GM12878 (cell line): ENCODE measurements around the gene TAS2R41. TPM values are rescaled to one million over a fixed set of nuclear protein-coding genes. Genes with fewer than 3 reads are reported as not detected.

ENCODE experiments used
- ATAC-seq: fragments of 200-7000 bp; cut with Tn5 transposase; 3 replicates; pipeline ENCODE4 v1.9.1; 2020; ENCODE audit warnings: mild to moderate bottlenecking, moderate library complexity
- BruUV-seq: library from RNA; stranded (reverse); fragments of 400-500 nt; replicated peaks from 2 replicates; lab custom pipeline; 2021; lab: Mats Ljungman, UMichigan
- CTCF ChIA-PET: fragments of 300-600 bp; sonication (Branson Sonifier 250); formaldehyde crosslinking; extraction: SDS; loops from one replicate; lab custom pipeline; 2021; ENCODE audit warnings: inconsistent platforms; lab: Yijun Ruan, JAX
- POLR2A ChIA-PET: fragments of 350-600 bp; formaldehyde crosslinking; extraction: SDS; loops from one replicate; lab custom pipeline; 2021; ENCODE audit warnings: inconsistent platforms; lab: Charles Lee
- RAD21 ChIA-PET: fragments of 300-600 bp; sonication (Branson Sonifier 250); formaldehyde crosslinking; loops from one replicate; lab custom pipeline; 2023; ENCODE audit warnings: antibody characterized with exemption; ENCODE audit not compliant: unreplicated experiment; lab: Charles Lee
- SMC1A ChIA-PET: fragments of 300-600 bp; sonication (Branson Sonifier 250); formaldehyde crosslinking; loops from one replicate; lab custom pipeline; 2023; ENCODE audit not compliant: unreplicated experiment, uncharacterized antibody; lab: Charles Lee
- DNase-seq: peaks from one replicate; pipeline ENCODE4 v3.0.0-alpha.2; 2011; ENCODE audit warnings: low read depth, low spot score
- FAIRE-seq: peaks from 3 replicates; lab custom pipeline; 2011; peaks lifted over from hg19 to GRCh38; lab: Jason Lieb, UNC
- H2AFZ ChIP-seq: 2 replicates; pipeline ENCODE4 v1.6.0; 2011; ENCODE audit warnings: low read depth, low read length, control low read depth; ENCODE audit not compliant: control insufficient read depth
- H3K27ac ChIP-seq: 2 replicates; pipeline ENCODE4 v1.5.1; 2011; ENCODE audit warnings: control low read depth; ENCODE audit not compliant: control insufficient read depth, insufficient read depth
- H3K27me3 ChIP-seq, 2 experiments: replicated peaks in 1 of 2; 2 replicates each; pipeline versions ENCODE4 v1.6.0 to v1.6.1; 2011; ENCODE audit warnings: low read length in 1 of 2; ENCODE audit not compliant: control insufficient read depth in 2 of 2, insufficient read depth in 2 of 2
- H3K36me3 ChIP-seq, 2 experiments: 2 replicates each; pipeline ENCODE4 v1.5.1; 2011; ENCODE audit warnings: low read length in 1 of 2; ENCODE audit not compliant: control insufficient read depth in 2 of 2, insufficient read depth in 2 of 2
- H3K4me1 ChIP-seq: 2 replicates; pipeline ENCODE4 v1.6.1; 2011; ENCODE audit warnings: mild to moderate bottlenecking, low read length, moderate library complexity, mixed read lengths; ENCODE audit not compliant: control insufficient read depth, insufficient read depth
- H3K4me2 ChIP-seq: 2 replicates; pipeline ENCODE4 v1.6.0; 2011; ENCODE audit warnings: control low read depth; ENCODE audit not compliant: control insufficient read depth, insufficient read depth
- H3K4me3 ChIP-seq: fragments of 200-600 bp; sonication (generic); 2 replicates; pipeline ENCODE4 v1.5.1; 2016
- H3K79me2 ChIP-seq: 2 replicates; pipeline ENCODE4 v1.6.0; 2011; ENCODE audit warnings: low read length; ENCODE audit not compliant: control insufficient read depth, insufficient read depth
- H3K9ac ChIP-seq: 2 replicates; pipeline ENCODE4 v1.8.0; 2011; ENCODE audit warnings: low read length, control low read depth, mixed read lengths; ENCODE audit not compliant: control insufficient read depth, insufficient read depth
- H3K9me3 ChIP-seq: replicated peaks from 3 replicates; pipeline ENCODE4 v1.5.1; 2011; ENCODE audit warnings: mild to moderate bottlenecking, low read length; ENCODE audit not compliant: control insufficient read depth, insufficient read depth
- H4K20me1 ChIP-seq: 2 replicates; pipeline ENCODE4 v1.6.0; 2011; ENCODE audit not compliant: control insufficient read depth, insufficient read depth
- CBX5 ChIP-seq: sonication (generic); IDR thresholded peaks from 2 replicates; pipeline ENCODE4 v1.6.1; 2016; ENCODE audit warnings: low read depth, moderate library complexity, mild to moderate bottlenecking, inconsistent platforms
- CREM ChIP-seq: IDR thresholded peaks from 2 replicates; pipeline ENCODE4 v1.6.1; 2014; ENCODE audit warnings: antibody characterized with exemption, low read depth
- ESRRA ChIP-seq: IDR thresholded peaks from 2 replicates; pipeline ENCODE4 v1.6.1; 2012; ENCODE audit warnings: mild to moderate bottlenecking, low read length, improper control_type of control experiment
- HDAC2 ChIP-seq: fragments of 200-600 bp; sonication (generic); IDR thresholded peaks from 2 replicates; pipeline ENCODE4 v1.6.1; 2017
- HDAC6 ChIP-seq: fragments of 200-600 bp; sonication (generic); IDR thresholded peaks from one replicate; pipeline ENCODE4 v1.8.0; 2017; ENCODE audit warnings: antibody characterized with exemption; ENCODE audit not compliant: unreplicated experiment
- KDM1A ChIP-seq: fragments of 200-600 bp; sonication (generic); IDR thresholded peaks from 2 replicates; pipeline ENCODE4 v1.6.1; 2016; ENCODE audit warnings: borderline replicate concordance
- MEF2A ChIP-seq: IDR thresholded peaks from 2 replicates; pipeline ENCODE4 v1.6.1; 2011; ENCODE audit warnings: low read depth, mild to moderate bottlenecking, low read length, moderate library complexity; ENCODE audit not compliant: insufficient read depth
- PKNOX1 ChIP-seq: fragments of 450-650 bp; IDR thresholded peaks from 2 replicates; pipeline ENCODE4 v1.6.1; 2016; ENCODE audit warnings: mild to moderate bottlenecking
- POLR2AphosphoS2 ChIP-seq: IDR thresholded peaks from 2 replicates; pipeline ENCODE4 v1.6.1; 2011; ENCODE audit warnings: low read depth, mild to moderate bottlenecking, low read length, improper control_type of control experiment, moderate library complexity
- RCOR1 ChIP-seq: conservative IDR thresholded peaks from 2 replicates; pipeline ENCODE4 v1.6.1; 2012; ENCODE audit warnings: low read depth, low read length, improper control_type of control experiment
- SIX5 ChIP-seq: IDR thresholded peaks from 2 replicates; pipeline ENCODE4 v1.6.1; 2011; ENCODE audit warnings: mild to moderate bottlenecking, low read depth, low read length, moderate library complexity; ENCODE audit not compliant: severe bottlenecking
- SPI1 ChIP-seq: IDR thresholded peaks from 2 replicates; pipeline ENCODE4 v1.6.1; 2011; ENCODE audit warnings: low read depth, mild to moderate bottlenecking, low read length, moderate library complexity, borderline replicate concordance; ENCODE audit not compliant: insufficient read depth
- SUPT20H ChIP-seq: IDR thresholded peaks from 2 replicates; pipeline ENCODE4 v1.6.1; 2011; ENCODE audit warnings: low read depth, mild to moderate bottlenecking, low read length, moderate library complexity, borderline replicate concordance; ENCODE audit not compliant: control insufficient read depth
- TCF12 ChIP-seq: IDR thresholded peaks from 2 replicates; pipeline ENCODE4 v1.6.1; 2011; ENCODE audit warnings: low read depth, mild to moderate bottlenecking, low read length
- WGBS: methylation state at CpG from one replicate; pipeline ENCODE4 v1.1.6; 2016; ENCODE audit warnings: low lambda C conversion rate; ENCODE audit not compliant: insufficient replicate concordance, insufficient coverage; ENCODE audit errors: missing lambda C conversion rate; 5-methylcytosine and 5-hydroxymethylcytosine counted together
- in situ Hi-C: fragments of 300-500 bp; cut with MboI; formaldehyde crosslinking; loops from 9 replicates; pipeline ENCODE4 v1.14.3; 2018; ENCODE audit warnings: mixed read lengths
- intact Hi-C: fragments of 100-400 bp; cut with micrococcal nuclease; formaldehyde crosslinking; loops from one replicate; pipeline ENCODE4 v1.14.2; 2022; ENCODE audit not compliant: unreplicated experiment
- polyA plus RNA-seq, 11 experiments: library from polyadenylated mRNA; depleted of rRNA in 4 of 11; unstranded in 6 of 11; stranded (reverse) in 5 of 11; fragments of >200 nt; fragmentation: Nextera tagmentation in 4 of 11; fragmentation: Illumina TruSeq in 1 of 11; extraction: Ambion mirVana in 4 of 11; extraction: Trizol in 1 of 11; gene quantifications; 1 replicate in 1 of 11; 2 replicates in 10 of 11; pipeline versions ENCODE4 v1.2.1 to v1.2.3, GENCODE V29; 2011 to 2016; ENCODE audit warnings: inconsistent platforms in 2 of 11, missing spikeins in 2 of 11, low read depth in 1 of 11
- total RNA-seq, 4 experiments: library from RNA; depleted of rRNA in 3 of 4; stranded (reverse); fragments of >200 nt in 3 of 4; fragmentation: Illumina TruSeq in 1 of 4; extraction: Trizol in 1 of 4; gene quantifications; 2 replicates each; pipeline versions ENCODE4 v1.2.1 to v1.2.3, GENCODE V29; 2013 to 2021

TAS2R41 gene
- total and polyA plus RNA-seq, 10 of the 15 experiments (the other 5 are each of a cell fraction or from before 2014, with no cell fraction given): not detected

DNA sequence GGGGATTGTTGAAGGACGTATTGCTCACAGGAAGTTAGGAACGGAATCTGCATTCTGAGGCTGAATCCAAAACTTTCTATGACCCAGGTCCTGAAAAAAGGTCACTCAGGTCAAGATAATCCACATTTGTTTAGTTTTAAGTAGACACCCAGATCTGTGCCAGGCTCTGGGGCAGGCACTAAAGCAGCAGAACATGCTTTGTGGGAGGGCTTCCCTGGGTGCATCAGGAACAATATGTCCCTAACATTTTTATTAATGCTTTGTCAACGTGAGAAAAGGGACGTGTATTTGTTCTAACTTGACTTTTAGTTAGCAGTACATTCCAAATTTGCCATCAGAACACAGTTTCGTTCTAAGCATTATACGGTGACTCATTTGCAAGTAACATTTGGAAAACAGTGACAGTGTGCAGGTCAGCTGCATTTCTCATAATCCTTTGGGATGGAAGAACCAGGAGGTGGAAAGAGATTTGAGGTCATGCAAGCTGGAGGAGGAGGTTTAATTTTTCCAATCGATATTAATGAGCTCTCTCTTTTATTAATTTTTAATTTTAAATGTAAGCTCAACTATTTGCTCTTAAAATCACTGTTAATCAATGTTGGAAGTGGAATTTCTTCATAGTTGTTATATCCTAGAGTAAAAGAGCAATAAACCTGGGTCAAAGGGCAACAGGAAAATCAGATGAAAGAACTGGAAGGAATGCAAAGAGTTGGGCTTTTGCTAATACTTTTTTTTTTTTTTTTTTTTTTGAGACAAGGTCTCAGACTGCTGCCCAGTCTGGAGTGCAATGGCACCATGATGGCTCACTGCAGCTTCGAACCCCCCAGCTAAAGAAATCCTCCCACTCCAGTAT lies 35.0 kb downstream of the TAS2R41 start:
- Histone ChIP-seq H3K79me2 (no peaks in the 10 kb centered on the region), H3K4me1 (no peaks in the 10 kb centered on the region), H3K9me3 (no peaks in the 10 kb centered on the region), H2AFZ (no peak overlapping the region), H3K27ac (no peak overlapping the region), H3K36me3 (no peaks in the 10 kb centered on the region), H4K20me1 (no peaks in the 10 kb centered on the region), H3K9ac (no peak overlapping the region), H3K4me3 (no peak overlapping the region), H3K27me3 (no peaks in the 10 kb centered on the region; a peak in 1 of 4 replicates), H3K4me2 (no peak overlapping the region)
- ATAC-seq (no peak), DNase-seq (no peak), FAIRE-seq (no peak)
- 9% methylated on average over 8 of the region's 8 CpGs for WGBS
- no peak for TF ChIP-seq SIX5
- TF ChIP-seq KDM1A: no peak
- no peak for TF ChIP-seq RCOR1
- TF ChIP-seq SUPT20H: no peak
- TF ChIP-seq MEF2A: no peak
- no peak for TF ChIP-seq CREM
- no peak for TF ChIP-seq HDAC2
- TF ChIP-seq CBX5: no peak
- no peak for TF ChIP-seq HDAC6
- no peak for TF ChIP-seq ESRRA
- no peak for TF ChIP-seq SPI1
- TF ChIP-seq TCF12: no peak
- no peak for TF ChIP-seq POLR2AphosphoS2
- no peak for TF ChIP-seq PKNOX1
- ChIA-PET RAD21 (no interaction called here), POLR2A (no interaction called here), SMC1A (no interaction called here), CTCF (interaction anchor here (0.7 kb wide), 1 partner anchor 470 kb away, joined by 3 read pairs; no protein-coding TSS in a partner anchor)
- intact Hi-C loops (no loop called here), in situ Hi-C loops (no loop called here)
- BruUV-seq: no TSS peak
